WERI-Rb-1 (cell line): ENCODE measurements around the gene TAGLN.
A peak's percentile ranks its signal among the peaks of the same experiment; 100 is the strongest.

Experiments
- DNase-seq: peaks from one replicate; pipeline ENCODE4 v3.0.0-alpha.2; 2020
- H3K27ac ChIP-seq: fragments of 250-450 bp; sonication (Bioruptor Pico); 2 replicates; pipeline ENCODE4 v1.5.1; 2020; ENCODE audit warnings: mild to moderate bottlenecking, moderate library complexity
- H3K27me3 ChIP-seq: fragments of 250-450 bp; sonication (Bioruptor Pico); 2 replicates; pipeline ENCODE4 v1.5.1; 2021; ENCODE audit warnings: mild to moderate bottlenecking, low read depth, moderate library complexity; ENCODE audit not compliant: insufficient read depth, severe bottlenecking
- H3K36me3 ChIP-seq: fragments of 250-450 bp; sonication (Bioruptor Pico); 2 replicates; pipeline ENCODE4 v1.5.1; 2020; ENCODE audit warnings: mild to moderate bottlenecking, moderate library complexity
- H3K4me3 ChIP-seq: 2 replicates; pipeline ENCODE4 v1.5.1; 2011; ENCODE audit warnings: low read depth, mild to moderate bottlenecking, control low read depth, low read length
- H3K9me3 ChIP-seq: fragments of 250-450 bp; sonication (Bioruptor Pico); 2 replicates; pipeline ENCODE4 v1.5.1; 2021; ENCODE audit warnings: mild to moderate bottlenecking, moderate library complexity; ENCODE audit not compliant: severe bottlenecking
- TF ChIP-seq, protein P1 (sequence below): IDR thresholded peaks from 2 replicates; pipeline ENCODE4 v1.5.1; 2011; ENCODE audit warnings: low read depth, mild to moderate bottlenecking, control low read depth, inconsistent platforms, low read length

Gene TAGLN

DNA sequence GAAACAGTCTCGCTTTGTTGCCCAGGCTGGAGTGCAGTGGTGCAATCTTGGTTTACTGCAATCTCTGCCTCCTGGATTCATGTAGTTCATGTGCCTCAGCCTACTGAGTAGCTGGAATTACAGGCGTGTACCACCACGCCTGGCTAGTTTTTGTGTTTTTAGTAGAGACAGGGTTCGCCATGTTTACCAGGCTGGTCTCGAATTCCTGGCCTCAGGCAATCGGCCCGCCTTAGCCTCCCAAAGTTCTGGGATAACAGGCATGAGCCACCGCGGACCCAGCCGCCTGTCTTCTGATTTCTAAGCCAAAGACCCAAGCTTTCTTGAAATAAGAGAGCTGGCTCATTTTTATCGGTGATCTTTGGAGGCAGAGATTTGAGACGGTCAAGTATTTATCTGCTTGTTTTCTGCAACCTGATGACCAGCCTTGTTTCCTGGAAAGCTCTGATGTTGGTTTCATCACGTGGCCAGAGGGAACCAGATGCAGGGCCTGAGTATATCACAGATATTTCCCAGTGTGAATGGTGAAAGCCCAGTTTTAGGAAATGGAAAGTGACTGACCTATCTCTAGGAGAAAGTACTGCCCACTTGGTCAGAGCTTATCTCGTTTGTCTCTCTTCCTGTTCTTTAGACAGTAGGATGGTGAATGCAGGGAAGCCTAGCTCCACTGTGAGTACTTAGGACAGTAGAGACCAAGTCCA, 26.3 kb upstream of the TAGLN start:
- Histone ChIP-seq H3K27me3 (no peaks in the 10 kb centered on the region), H3K36me3 (peaks cover 28% of the 10 kb centered on the region), H3K9me3 (no peaks in the 10 kb centered on the region), H3K4me3 (no peak overlapping the region), H3K27ac (no peak overlapping the region)
- TF ChIP-seq, protein P1, sequence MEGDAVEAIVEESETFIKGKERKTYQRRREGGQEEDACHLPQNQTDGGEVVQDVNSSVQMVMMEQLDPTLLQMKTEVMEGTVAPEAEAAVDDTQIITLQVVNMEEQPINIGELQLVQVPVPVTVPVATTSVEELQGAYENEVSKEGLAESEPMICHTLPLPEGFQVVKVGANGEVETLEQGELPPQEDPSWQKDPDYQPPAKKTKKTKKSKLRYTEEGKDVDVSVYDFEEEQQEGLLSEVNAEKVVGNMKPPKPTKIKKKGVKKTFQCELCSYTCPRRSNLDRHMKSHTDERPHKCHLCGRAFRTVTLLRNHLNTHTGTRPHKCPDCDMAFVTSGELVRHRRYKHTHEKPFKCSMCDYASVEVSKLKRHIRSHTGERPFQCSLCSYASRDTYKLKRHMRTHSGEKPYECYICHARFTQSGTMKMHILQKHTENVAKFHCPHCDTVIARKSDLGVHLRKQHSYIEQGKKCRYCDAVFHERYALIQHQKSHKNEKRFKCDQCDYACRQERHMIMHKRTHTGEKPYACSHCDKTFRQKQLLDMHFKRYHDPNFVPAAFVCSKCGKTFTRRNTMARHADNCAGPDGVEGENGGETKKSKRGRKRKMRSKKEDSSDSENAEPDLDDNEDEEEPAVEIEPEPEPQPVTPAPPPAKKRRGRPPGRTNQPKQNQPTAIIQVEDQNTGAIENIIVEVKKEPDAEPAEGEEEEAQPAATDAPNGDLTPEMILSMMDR, result no peak
- no peak for DNase-seq

DNA sequence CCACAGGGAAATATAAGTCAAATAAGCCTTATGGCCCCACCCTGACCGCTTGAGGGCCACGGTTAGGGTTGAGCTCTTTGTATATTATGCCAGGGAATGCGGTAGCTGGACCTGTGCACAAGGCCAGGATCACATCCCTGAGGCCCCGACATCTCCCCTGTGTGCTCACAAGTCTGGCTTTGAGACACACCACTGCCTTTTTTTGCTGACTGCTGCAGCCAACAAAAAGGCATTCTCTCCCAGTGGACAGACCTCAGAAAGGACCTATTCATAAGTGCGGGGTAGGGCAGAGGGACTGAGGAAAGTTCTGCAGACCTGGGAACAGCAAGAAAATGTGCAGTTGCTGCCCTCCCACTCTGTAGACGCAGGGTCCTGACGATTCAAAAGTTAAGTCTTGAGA, 24.1 kb upstream of the TAGLN start:
- H3K4me3 ChIP-seq, result no peak overlapping the region
- TF ChIP-seq, protein P1, result no peak
- DNase-seq, result no peak
- no peaks in the 10 kb centered on the region for H3K9me3 ChIP-seq
- peaks cover 17% of the 10 kb centered on the region for H3K36me3 ChIP-seq
- no peaks in the 10 kb centered on the region for H3K27me3 ChIP-seq
- H3K27ac ChIP-seq, result no peak overlapping the region

DNA sequence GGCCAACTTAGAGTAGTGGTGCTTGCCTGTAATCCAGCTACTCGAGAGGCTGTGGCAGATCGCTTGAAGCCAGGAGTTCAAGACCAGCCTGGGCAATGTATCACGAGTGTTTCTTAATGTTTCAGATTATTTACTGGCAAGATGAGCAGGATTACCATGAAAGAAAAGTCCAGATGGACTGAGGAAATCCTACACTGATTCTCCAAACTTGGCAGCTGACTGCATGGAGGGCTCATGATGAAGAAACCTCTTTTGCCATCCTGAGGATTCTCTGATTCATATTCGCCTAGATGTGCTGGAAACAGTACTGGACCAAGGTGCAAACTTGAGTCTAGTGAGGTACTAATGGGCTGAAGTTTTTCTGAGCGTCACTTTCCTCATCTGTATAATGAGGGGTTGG, 23.4 kb upstream of the TAGLN start:
- no peaks in the 10 kb centered on the region for H3K9me3 ChIP-seq
- H3K27me3 ChIP-seq, result no peaks in the 10 kb centered on the region
- TF ChIP-seq, protein P1, result no peak
- H3K27ac ChIP-seq, result no peak overlapping the region
- H3K36me3 ChIP-seq, result peaks cover 17% of the 10 kb centered on the region
- no peak for DNase-seq
- H3K4me3 ChIP-seq, result no peak overlapping the region

DNA sequence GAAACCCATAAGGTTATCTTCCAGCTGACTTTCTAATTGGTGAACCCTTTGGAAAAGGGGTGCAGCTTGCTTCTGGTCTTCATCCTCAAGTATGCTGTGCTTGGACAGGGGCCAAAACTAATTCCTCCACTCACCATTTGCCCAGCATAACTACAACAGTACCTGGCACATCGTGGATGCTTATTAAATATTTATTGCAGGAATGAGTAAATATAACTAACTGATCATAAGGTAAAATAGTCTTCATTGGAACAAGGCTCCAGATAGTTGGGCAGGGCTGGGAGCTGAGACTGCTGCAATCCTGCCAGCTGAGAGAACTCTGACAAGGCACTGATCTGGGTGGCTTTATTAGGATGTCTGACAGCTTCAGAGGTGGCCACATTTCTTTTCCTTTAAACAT, 23.0 kb upstream of the TAGLN start:
- TF ChIP-seq, protein P1, result no peak

DNA sequence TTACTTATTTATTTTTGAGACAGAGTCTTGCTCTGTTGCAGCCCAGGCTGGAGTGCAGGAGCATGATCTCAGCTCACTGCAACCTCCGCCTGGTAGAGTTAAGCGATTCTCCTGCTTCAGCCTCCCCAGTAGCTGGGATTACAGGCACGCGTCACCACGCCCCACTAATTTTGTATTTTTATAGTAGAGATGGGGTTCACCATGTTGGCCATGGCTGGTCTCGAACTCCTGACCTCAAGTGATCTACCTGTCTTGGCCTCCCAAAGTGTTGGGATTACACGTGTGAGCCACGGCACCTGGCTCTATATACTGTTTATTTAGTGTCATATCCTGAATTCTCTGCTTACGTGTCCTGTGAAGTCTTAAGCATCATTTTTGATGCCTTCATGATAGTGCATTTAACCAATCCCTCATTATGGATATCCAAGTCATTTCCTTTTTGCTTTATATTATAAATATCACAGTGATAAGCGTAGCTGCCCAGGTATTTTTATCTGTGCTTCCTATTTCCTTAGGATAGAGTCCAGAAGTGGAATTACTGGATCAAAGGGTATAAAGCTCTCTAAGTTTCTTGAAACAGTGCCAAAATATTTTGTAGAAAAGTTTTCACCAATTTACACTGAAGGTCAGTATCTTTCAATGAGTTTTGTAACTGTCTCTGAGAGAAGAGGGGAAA, 21.5 kb upstream of the TAGLN start:
- Histone ChIP-seq H3K36me3 (peaks cover 19% of the 10 kb centered on the region), H3K27me3 (no peaks in the 10 kb centered on the region), H3K27ac (peak overlapping the region; percentile 47), H3K9me3 (no peaks in the 10 kb centered on the region), H3K4me3 (peak overlapping the region; percentile 74)
- TF ChIP-seq, protein P1, result no peak
- DNase-seq, result no peak

More for the DNA sequence above, 23.0 kb upstream of the TAGLN start:
- H3K27me3 ChIP-seq, result no peaks in the 10 kb centered on the region
- no peak overlapping the region for H3K4me3 ChIP-seq
- DNase-seq, result no peak
- H3K36me3 ChIP-seq, result peaks cover 14% of the 10 kb centered on the region
- no peak overlapping the region for H3K27ac ChIP-seq
- H3K9me3 ChIP-seq, result no peaks in the 10 kb centered on the region
